Tibial artery (tissue), 4 donors: Measurements from ENCODE around the gene TMEM86A.
"Not testable (repeated sequence)": the region's sequence is repeated elsewhere in the genome, so short reads cannot be mapped to it uniquely, and the experiment has no call there.

Source experiments
- DNase-seq, 2 donors: peaks; one replicate each; pipeline ENCODE4 v3.0.0-alpha.2; 2019
- H3K27ac ChIP-seq, 2 donors: fragments of 200-600 bp; sonication (generic) in 1 of 2; 1 replicate in 1 of 2; 2 replicates in 1 of 2; pipeline ENCODE4 v1.5.1; 2018 to 2019; ENCODE audit warnings: mild to moderate bottlenecking in 1 of 2
- H3K27me3 ChIP-seq, 2 donors: fragments of 200-600 bp; sonication (generic) in 1 of 2; one replicate each; pipeline versions ENCODE4 v1.5.1 to v1.6.0; 2016 to 2019
- H3K36me3 ChIP-seq, 3 donors: fragments of 200-600 bp; sonication (generic) in 2 of 3; one replicate each; pipeline ENCODE4 v1.5.1; 2016 to 2019; ENCODE audit warnings: mild to moderate bottlenecking in 2 of 3
- H3K4me1 ChIP-seq, 4 donors: fragments of 200-600 bp; sonication (generic) in 2 of 4; 1 replicate in 3 of 4; 2 replicates in 1 of 4; pipeline ENCODE4 v1.5.1; 2016 to 2019
- H3K4me3 ChIP-seq, 2 donors: fragments of 200-600 bp; sonication (generic) in 1 of 2; 1 replicate in 1 of 2; 2 replicates in 1 of 2; pipeline ENCODE4 v1.5.1; 2018 to 2019; ENCODE audit warnings: mild to moderate bottlenecking in 2 of 2
- H3K9me3 ChIP-seq, 3 donors: fragments of 200-600 bp; sonication (generic) in 1 of 3; one replicate each; pipeline ENCODE4 v1.5.1; 2016 to 2019
- intact Hi-C: fragments of 100-400 bp; cut with DNase I; formaldehyde crosslinking; loops from one replicate; pipeline ENCODE4 v1.15.0; 2023; ENCODE audit warnings: low total_unique reads
- TF ChIP-seq, protein P1 (sequence below), 2 experiments: fragments of 200-600 bp in 1 of 2; fragments of 450-650 bp in 1 of 2; IDR thresholded peaks; one replicate each; pipeline ENCODE4 v1.5.1; 2017 to 2019; ENCODE audit warnings: antibody characterized with exemption in 2 of 2, mild to moderate bottlenecking in 1 of 2, moderate library complexity in 1 of 2

Gene TMEM86A

DNA sequence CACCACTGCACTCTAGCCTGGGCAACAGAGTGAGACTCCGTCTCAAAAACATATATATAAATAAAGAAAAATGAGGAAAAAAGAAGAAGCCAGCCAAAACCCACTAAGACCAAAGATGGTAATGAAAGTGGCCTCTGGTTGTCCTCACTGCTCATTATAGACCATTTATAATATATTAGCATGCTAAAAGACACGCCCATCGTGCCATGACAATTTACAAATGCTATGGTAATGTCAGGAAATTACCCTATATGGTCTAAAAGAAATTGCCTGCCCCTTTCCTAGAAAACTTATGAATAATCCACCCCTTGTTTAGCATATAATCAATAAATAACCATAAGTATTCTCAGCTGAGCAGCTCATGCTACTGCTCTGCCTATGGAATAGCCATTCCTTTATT is 16.1 kb upstream of the TMEM86A start:
- DNase-seq: no peak
- intact Hi-C loops: no loop called here
- TF ChIP-seq, protein P1, sequence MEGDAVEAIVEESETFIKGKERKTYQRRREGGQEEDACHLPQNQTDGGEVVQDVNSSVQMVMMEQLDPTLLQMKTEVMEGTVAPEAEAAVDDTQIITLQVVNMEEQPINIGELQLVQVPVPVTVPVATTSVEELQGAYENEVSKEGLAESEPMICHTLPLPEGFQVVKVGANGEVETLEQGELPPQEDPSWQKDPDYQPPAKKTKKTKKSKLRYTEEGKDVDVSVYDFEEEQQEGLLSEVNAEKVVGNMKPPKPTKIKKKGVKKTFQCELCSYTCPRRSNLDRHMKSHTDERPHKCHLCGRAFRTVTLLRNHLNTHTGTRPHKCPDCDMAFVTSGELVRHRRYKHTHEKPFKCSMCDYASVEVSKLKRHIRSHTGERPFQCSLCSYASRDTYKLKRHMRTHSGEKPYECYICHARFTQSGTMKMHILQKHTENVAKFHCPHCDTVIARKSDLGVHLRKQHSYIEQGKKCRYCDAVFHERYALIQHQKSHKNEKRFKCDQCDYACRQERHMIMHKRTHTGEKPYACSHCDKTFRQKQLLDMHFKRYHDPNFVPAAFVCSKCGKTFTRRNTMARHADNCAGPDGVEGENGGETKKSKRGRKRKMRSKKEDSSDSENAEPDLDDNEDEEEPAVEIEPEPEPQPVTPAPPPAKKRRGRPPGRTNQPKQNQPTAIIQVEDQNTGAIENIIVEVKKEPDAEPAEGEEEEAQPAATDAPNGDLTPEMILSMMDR (IDR thresholded peaks at IDR 0.05): no peak

DNA sequence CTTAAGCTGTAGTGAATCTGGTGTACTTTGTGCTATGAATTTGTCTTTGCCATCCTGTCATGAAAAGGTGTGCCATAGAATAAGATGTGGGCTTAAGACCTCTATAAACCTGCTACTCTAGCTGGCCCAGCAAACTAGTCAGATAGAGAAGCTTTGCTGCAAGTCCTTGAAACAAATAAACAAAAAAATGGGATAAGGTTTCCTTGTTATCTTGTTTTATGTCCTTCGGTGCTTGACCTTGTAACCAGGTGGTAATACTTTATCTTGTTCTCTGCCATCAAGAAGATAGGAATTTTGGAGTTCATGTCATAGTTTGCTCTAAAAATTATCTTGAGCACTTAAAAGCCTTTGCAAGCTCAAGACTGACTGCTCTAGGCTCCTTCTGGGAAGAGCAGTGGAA is 14.3 kb upstream of the TMEM86A start:
- no peaks in the 10 kb centered on the region for H3K9me3 ChIP-seq
- no peaks in the 10 kb centered on the region for H3K36me3 ChIP-seq
- H3K27ac ChIP-seq: no peak overlapping the region
- no peak overlapping the region for H3K4me3 ChIP-seq
- H3K27me3 ChIP-seq: no peaks in the 10 kb centered on the region
- TF ChIP-seq, protein P1 (IDR thresholded peaks at IDR 0.05): no peak
- no peak for DNase-seq
- intact Hi-C loops: no loop called here
- H3K4me1 ChIP-seq: no peaks in the 10 kb centered on the region

More for the DNA sequence above, 16.1 kb upstream of the TMEM86A start:
- H3K4me3 ChIP-seq: no peak overlapping the region
- H3K9me3 ChIP-seq: no peaks in the 10 kb centered on the region
- H3K27ac ChIP-seq: no peak overlapping the region
- H3K36me3 ChIP-seq: no peaks in the 10 kb centered on the region
- no peaks in the 10 kb centered on the region for H3K27me3 ChIP-seq
- no peaks in the 10 kb centered on the region for H3K4me1 ChIP-seq

DNA sequence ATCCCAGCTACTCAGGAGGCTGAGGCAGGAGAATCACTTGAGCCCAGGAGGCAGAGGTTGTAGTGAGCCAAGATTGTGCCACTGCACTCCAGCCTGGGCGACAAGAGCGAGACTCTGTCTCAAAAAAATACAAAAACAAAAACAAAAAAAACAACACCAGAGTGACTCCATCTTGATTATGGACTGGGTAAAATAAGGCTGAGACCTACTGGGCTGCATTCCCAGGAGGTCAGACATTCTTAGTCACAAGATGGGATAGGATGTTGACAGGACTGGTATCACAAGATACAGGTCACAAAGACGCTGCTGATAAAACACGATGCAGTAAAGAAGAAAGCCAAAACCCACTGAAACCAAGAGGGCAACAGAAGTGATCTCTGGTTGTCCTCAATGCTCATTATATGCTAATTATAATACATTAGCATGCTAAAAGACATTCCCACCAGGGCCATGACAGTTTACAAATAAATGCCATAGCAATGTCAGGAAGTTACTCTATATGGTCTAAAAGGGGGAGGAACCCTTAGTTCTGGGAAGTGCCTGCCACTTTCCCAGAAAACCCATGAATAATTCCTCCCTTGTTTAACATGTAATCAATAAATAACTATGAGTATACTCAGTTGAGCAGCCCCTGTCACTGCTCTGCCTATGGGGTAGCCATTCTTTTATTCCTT is 7.0 kb upstream of the TMEM86A start:
- intact Hi-C loops, H3K27me3 ChIP-seq, H3K36me3 ChIP-seq, DNase-seq, H3K4me3 ChIP-seq, H3K4me1 ChIP-seq, H3K9me3 ChIP-seq, H3K27ac ChIP-seq: not testable (repeated sequence)

DNA sequence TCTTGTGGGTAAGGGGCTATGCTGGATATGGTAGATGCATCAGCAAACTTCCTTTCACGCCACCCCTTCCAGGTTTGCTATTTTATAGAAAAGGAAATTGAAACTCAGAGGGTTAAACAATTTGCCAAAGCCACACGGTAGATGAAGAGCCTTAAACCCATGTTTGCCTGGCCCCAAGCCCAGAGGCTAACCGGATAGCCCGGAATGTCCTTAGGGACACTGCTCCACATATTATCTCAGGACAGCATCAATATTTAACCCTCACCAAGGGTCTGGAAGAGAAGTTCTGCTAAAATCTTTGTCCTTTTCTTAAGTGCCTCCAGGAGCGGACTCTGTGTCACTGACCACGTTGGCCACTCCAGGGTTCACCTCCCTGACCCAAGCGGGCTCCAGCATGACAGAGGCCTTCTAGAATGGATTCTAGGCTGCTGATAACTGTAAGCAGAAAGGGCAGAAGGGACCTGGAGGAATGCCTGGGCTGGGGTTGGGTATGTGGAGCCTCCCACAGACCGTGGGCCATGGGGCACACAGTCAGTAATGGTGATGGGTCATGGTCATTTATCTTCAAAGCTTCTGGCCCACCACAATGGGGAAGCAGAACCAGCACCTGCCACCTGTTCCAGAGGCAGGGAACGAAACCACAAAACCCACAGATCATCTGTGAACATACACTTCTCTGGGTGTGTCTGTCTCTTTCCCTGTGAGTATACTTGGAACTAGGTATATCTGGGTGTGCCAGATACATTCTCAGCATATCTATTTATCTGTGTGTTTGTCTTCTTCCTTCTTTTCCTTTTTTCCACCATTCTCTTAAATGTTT is 5.4 kb upstream of the TMEM86A start:
- Histone ChIP-seq H3K27ac (no peak overlapping the region), H3K9me3 (no peaks in the 10 kb centered on the region), H3K4me1 (peaks cover 0 to 5% (median 0%) of the 10 kb centered on the region in 4 donors), H3K36me3 (no peaks in the 10 kb centered on the region), H3K4me3 (no peak overlapping the region), H3K27me3 (no peaks in the 10 kb centered on the region)
- no peak for DNase-seq
- TF ChIP-seq, protein P1 (IDR thresholded peaks at IDR 0.05): no peak
- intact Hi-C loops: no loop called here

DNA sequence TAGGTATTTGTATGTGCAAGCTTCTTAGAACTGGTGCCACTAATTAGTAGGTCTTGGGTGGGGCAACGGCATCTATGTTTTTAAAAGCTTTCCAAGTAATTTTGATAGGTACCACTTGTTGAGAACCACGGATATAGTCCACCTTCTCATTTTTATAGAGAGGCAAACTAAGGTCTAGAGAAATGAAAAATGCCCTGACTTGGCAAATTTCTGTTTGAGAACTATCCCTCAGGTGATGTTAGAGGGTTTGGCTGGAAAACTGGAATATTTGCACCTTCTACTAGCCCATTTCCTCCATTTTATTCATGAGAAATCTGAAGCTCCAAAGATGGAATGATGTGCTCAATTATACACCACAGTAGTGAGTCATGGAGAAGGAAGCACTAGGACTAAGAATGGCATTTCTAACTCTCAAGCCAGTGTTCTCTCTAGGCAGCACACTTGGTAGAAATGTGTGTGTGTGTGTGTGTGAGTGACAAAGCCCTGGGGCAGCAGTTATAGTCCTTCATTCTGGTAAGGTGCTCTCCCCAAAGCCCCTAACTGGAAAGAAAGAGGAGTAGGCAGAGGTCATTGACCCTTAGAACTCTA is 1.8 kb upstream of the TMEM86A start:
- H3K9me3 ChIP-seq: no peaks in the 10 kb centered on the region
- intact Hi-C loops: no loop called here
- peaks cover 0 to 7% (median 4%) of the 10 kb centered on the region in 3 donors for H3K36me3 ChIP-seq
- H3K27me3 ChIP-seq: no peaks in the 10 kb centered on the region
- no peak overlapping the region for H3K4me3 ChIP-seq
- peaks cover 0 to 29% (median 6%) of the 10 kb centered on the region in 4 donors for H3K4me1 ChIP-seq
- no peak overlapping the region for H3K27ac ChIP-seq
- DNase-seq: no peak
- TF ChIP-seq, protein P1 (IDR thresholded peaks at IDR 0.05): no peak

DNA sequence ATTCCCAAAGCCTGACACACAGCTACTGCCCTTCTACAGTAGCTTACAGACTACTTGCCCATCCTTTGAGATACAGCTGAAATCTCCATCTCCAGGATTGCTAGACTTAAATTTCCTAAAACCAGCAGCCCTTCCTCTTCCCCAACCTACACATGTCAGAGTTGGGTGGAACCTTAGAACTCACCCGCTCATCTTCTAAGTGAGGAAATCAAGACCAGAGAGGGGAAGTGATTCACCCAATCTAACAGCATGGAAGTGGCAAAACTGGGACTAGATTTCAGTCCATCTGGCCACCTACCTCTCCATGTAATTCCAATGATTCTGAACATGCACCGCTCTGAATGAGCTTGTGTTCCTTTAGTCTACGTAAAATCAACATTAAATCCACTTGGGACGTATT is 1.0 kb upstream of the TMEM86A start:
- intact Hi-C loops: no loop called here
- Histone ChIP-seq H3K27ac (peak overlapping the region in 1 of 2 donors; percentile 78), H3K36me3 (peaks cover 0 to 15% (median 12%) of the 10 kb centered on the region in 3 donors), H3K4me3 (no peak overlapping the region), H3K27me3 (no peaks in the 10 kb centered on the region), H3K9me3 (no peaks in the 10 kb centered on the region), H3K4me1 (peaks cover 0 to 29% (median 6%) of the 10 kb centered on the region in 4 donors)
- DNase-seq: no peak
- TF ChIP-seq, protein P1 (IDR thresholded peaks at IDR 0.05): no peak
